ENCODE data around the gene TRPM1. TPM values are rescaled to one million over a fixed set of nuclear protein-coding genes. Genes with fewer than 3 reads are reported as not detected.

TRPM1 gene
- total RNA-seq, 1 donor from 2014 or later, result not detected

DNA sequence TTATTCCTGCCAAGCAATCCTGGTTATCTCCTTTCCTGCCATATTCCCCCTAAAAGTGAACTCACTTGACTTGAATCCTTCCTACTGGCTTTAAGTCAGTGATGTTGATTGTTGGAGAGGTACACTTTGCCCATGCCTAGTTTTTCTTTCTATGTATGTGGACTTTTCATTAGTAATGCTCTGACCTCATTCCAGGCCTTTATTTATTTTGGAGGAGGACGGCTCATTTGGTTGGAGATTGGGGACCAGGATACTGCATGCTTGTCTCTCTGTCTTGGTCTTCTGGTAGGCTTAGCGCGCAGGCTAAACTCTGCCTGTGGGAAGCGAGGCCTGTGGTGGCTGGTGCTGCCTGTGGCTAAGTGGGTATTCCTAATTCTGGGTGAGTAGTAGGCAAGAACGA lies 81.0 kb downstream of the TRPM1 start:
- Histone ChIP-seq H3K9me3 (ENCODE audit: insufficient read depth, low read depth, low read length) (no peaks in the 10 kb centered on the region), H3K27me3 (ENCODE audit: insufficient read depth, low read length) (no peaks in the 10 kb centered on the region), H2AFZ (ENCODE audit: low read depth, low read length) (no peak overlapping the region), H3K9ac (ENCODE audit: low read length) (no peak overlapping the region), H3K27ac (ENCODE audit: low read depth, low read length) (no peak overlapping the region), H3K36me3 (ENCODE audit: insufficient read depth, low read length) (no peaks in the 10 kb centered on the region), H3K4me1 (ENCODE audit: insufficient read depth, low read length) (peaks cover 22% of the 10 kb centered on the region), H4K20me1 (ENCODE audit: insufficient read depth, low read length) (no peaks in the 10 kb centered on the region), H3K79me2 (ENCODE audit: insufficient read depth, low read length) (no peaks in the 10 kb centered on the region), H3K4me2 (ENCODE audit: low read length) (no peak overlapping the region), H3K4me3 (ENCODE audit: insufficient read depth, low read depth, low read length) (no peak overlapping the region)
- TF ChIP-seq EZH2 (IDR thresholded peaks at IDR 0.05; ENCODE audit: insufficient read depth, low read length) (no peak), CTCF (IDR thresholded peaks at IDR 0.05; ENCODE audit: insufficient read depth, low read depth, low read length) (no peak)
- Mint-ChIP-seq H3K36me3 (ENCODE audit: low read depth, unreplicated experiment) (no peaks in the 10 kb centered on the region), H3K4me1 (ENCODE audit: low read depth, unreplicated experiment) (peaks cover 25% of the 10 kb centered on the region), H3K4me3 (ENCODE audit: unreplicated experiment) (no peak overlapping the region), H3K9me3 (ENCODE audit: unreplicated experiment) (no peaks in the 10 kb centered on the region), H3K27ac (ENCODE audit: unreplicated experiment) (no peak overlapping the region), H3K27me3 (ENCODE audit: low read depth, unreplicated experiment) (peaks cover 3% of the 10 kb centered on the region)
- DNase-seq (ENCODE audit: low read depth) (peak; percentile 26), FAIRE-seq (no peak)

GRCh38 chr15:31019986-31020385 lies 81.5 kb downstream of the TRPM1 start:
- H3K27ac ChIP-seq (ENCODE audit: low read depth, low read length), result no peak overlapping the region
- H3K36me3 ChIP-seq (ENCODE audit: insufficient read depth, low read length), result no peaks in the 10 kb centered on the region
- TF ChIP-seq CTCF (IDR thresholded peaks at IDR 0.05; ENCODE audit: insufficient read depth, low read depth, low read length) (no peak), EZH2 (IDR thresholded peaks at IDR 0.05; ENCODE audit: insufficient read depth, low read length) (no peak)
- Mint-ChIP-seq H3K4me3 (ENCODE audit: unreplicated experiment) (no peak overlapping the region), H3K27ac (ENCODE audit: unreplicated experiment) (no peak overlapping the region), H3K9me3 (ENCODE audit: unreplicated experiment) (no peaks in the 10 kb centered on the region), H3K36me3 (ENCODE audit: low read depth, unreplicated experiment) (no peaks in the 10 kb centered on the region), H3K27me3 (ENCODE audit: low read depth, unreplicated experiment) (peaks cover 3% of the 10 kb centered on the region), H3K4me1 (ENCODE audit: low read depth, unreplicated experiment) (peaks cover 23% of the 10 kb centered on the region)
- FAIRE-seq, result no peak
- no peak overlapping the region for H3K9ac ChIP-seq (ENCODE audit: low read length)
- peaks cover 18% of the 10 kb centered on the region for H3K4me1 ChIP-seq (ENCODE audit: insufficient read depth, low read length)
- H3K79me2 ChIP-seq (ENCODE audit: insufficient read depth, low read length), result no peaks in the 10 kb centered on the region
- H3K9me3 ChIP-seq (ENCODE audit: insufficient read depth, low read depth, low read length), result no peaks in the 10 kb centered on the region
- no peak overlapping the region for H2AFZ ChIP-seq (ENCODE audit: low read depth, low read length)
- no peak overlapping the region for H3K4me2 ChIP-seq (ENCODE audit: low read length)
- peak; percentile 39 for DNase-seq (ENCODE audit: low read depth)
- H3K4me3 ChIP-seq (ENCODE audit: insufficient read depth, low read depth, low read length), result no peak overlapping the region
- no peaks in the 10 kb centered on the region for H3K27me3 ChIP-seq (ENCODE audit: insufficient read depth, low read length)
- H4K20me1 ChIP-seq (ENCODE audit: insufficient read depth, low read length), result no peaks in the 10 kb centered on the region

GRCh38 chr15:31017311-31017710 lies 84.2 kb downstream of the TRPM1 start:
- Histone ChIP-seq H3K79me2 (ENCODE audit: insufficient read depth, low read length) (no peaks in the 10 kb centered on the region), H3K27ac (ENCODE audit: low read depth, low read length) (no peak overlapping the region), H3K9me3 (ENCODE audit: insufficient read depth, low read depth, low read length) (no peaks in the 10 kb centered on the region), H3K27me3 (ENCODE audit: insufficient read depth, low read length) (no peaks in the 10 kb centered on the region), H4K20me1 (ENCODE audit: insufficient read depth, low read length) (no peaks in the 10 kb centered on the region), H3K36me3 (ENCODE audit: insufficient read depth, low read length) (no peaks in the 10 kb centered on the region), H3K4me1 (ENCODE audit: insufficient read depth, low read length) (no peaks in the 10 kb centered on the region), H3K4me2 (ENCODE audit: low read length) (no peak overlapping the region), H3K4me3 (ENCODE audit: insufficient read depth, low read depth, low read length) (no peak overlapping the region), H2AFZ (ENCODE audit: low read depth, low read length) (no peak overlapping the region), H3K9ac (ENCODE audit: low read length) (no peak overlapping the region)
- no peak for FAIRE-seq
- peaks cover 3% of the 10 kb centered on the region for H3K27me3 Mint-ChIP-seq (ENCODE audit: low read depth, unreplicated experiment)
- H3K27ac Mint-ChIP-seq (ENCODE audit: unreplicated experiment), result no peak overlapping the region
- DNase-seq (ENCODE audit: low read depth), result no peak
- H3K4me1 Mint-ChIP-seq (ENCODE audit: low read depth, unreplicated experiment), result peaks cover 12% of the 10 kb centered on the region
- no peaks in the 10 kb centered on the region for H3K36me3 Mint-ChIP-seq (ENCODE audit: low read depth, unreplicated experiment)
- H3K4me3 Mint-ChIP-seq (ENCODE audit: unreplicated experiment), result no peak overlapping the region
- TF ChIP-seq CTCF (IDR thresholded peaks at IDR 0.05; ENCODE audit: insufficient read depth, low read depth, low read length) (no peak), EZH2 (IDR thresholded peaks at IDR 0.05; ENCODE audit: insufficient read depth, low read length) (no peak)
- peaks cover 2% of the 10 kb centered on the region for H3K9me3 Mint-ChIP-seq (ENCODE audit: unreplicated experiment)

Measured in astrocyte (in vitro differentiated cells and primary cell).